ENCODE results near the gene NR1I3.

- no peak for TF ChIP-seq POLR2AphosphoS5 (IDR thresholded peaks at IDR 0.05)
- no peak for TF ChIP-seq POLR2A (IDR thresholded peaks at IDR 0.05)
- TF ChIP-seq EP300 (IDR thresholded peaks at IDR 0.05): no peak
- no peak for TF ChIP-seq CTCF (IDR thresholded peaks at IDR 0.05)
Measured at GRCh38 chr1:161223805-161224694, 14.0 kb downstream of the NR1I3 start.

All from upper lobe of left lung (tissue), 4 donors.